ENCODE measurements around the gene CYB561A3. TPM values are rescaled to one million over a fixed set of nuclear protein-coding genes. Genes with fewer than 3 reads are reported as not detected.

Gene CYB561A3
- polyA plus RNA-seq, 2 of the 4 experiments (the other 2 are of a cell fraction): 50.8 to 56.9 TPM

- TF ChIP-seq JUN (IDR thresholded peaks at IDR 0.05) (peak; percentile 83 to 93), MAX (IDR thresholded peaks at IDR 0.05) (peak; percentile 90), MAFK (IDR thresholded peaks at IDR 0.05; ENCODE audit: partially characterized antibody) (no peak), TP53 (CRISPR knock-in tag; IDR thresholded peaks at IDR 0.05) (peak; percentile 67; the same call in 1 of the 2 replicates), HDAC2 (IDR thresholded peaks at IDR 0.05) (0 out of 2 replicates have a peak, but pooled peaks have one; percentile 4), HMGXB4 (CRISPR knock-in tag; IDR thresholded peaks at IDR 0.05; ENCODE audit: borderline replicate concordance) (no peak), HEYL (CRISPR knock-in tag; IDR thresholded peaks at IDR 0.05) (no peak), SREBF2 (IDR thresholded peaks at IDR 0.05) (no peak), HOXA7 (CRISPR knock-in tag; IDR thresholded peaks at IDR 0.05) (no peak), RFX5 (IDR thresholded peaks at IDR 0.05) (no peak; the same call in none of the 2 replicates), MAZ (IDR thresholded peaks at IDR 0.05; ENCODE audit: borderline replicate concordance, low read depth, low read length) (no peak)
- TF ChIP-seq, protein P1, sequence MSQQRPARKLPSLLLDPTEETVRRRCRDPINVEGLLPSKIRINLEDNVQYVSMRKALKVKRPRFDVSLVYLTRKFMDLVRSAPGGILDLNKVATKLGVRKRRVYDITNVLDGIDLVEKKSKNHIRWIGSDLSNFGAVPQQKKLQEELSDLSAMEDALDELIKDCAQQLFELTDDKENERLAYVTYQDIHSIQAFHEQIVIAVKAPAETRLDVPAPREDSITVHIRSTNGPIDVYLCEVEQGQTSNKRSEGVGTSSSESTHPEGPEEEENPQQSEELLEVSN (IDR thresholded peaks at IDR 0.05; ENCODE audit: borderline replicate concordance, low read depth): peak; percentile 97
Observed at GRCh38 chr11:61361741-61362541, at the start of gene CYB561A3, which contains the start of gene TMEM138 (continued).

DNA sequence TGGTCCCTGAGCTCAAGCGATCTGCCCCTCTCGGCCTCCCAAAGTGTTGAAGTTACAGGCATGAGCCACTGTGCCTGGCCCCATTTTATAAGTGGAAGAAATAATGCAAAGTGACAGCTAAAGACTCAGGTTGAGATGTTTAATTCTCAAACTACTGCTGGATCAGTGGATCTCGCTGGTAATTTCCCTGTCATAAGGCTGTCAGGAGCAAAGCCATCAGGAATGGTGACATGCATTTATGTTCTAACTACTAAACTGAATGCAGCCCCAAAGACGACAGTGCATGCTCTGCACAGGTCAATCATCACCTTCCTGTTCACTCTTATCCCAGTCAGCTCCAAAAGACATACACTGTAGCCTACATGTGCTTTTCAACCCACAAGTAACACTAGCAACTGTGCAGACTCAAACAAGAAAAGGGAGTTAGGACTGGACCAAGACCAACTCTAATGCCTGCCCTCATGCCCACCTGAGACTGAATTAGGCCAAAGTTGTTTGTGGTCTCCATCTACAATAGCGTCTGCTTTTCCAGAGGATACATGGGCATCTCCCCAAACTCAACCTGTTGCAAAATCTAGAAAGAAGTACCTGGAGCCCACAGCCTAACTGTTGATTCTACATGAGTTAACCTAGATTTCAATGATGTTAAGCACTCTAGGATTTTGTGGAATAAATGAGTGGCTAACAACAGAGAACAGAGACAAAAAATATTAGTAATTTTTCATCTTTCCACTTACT is 45.5 kb upstream of the CYB561A3 start:
- Histone ChIP-seq H3K4me1 (no peaks in the 10 kb centered on the region), H3K4me2 (no peak overlapping the region), H3K4me3 (no peak overlapping the region), H3K9me3 (no peaks in the 10 kb centered on the region), H3K27ac (no peak overlapping the region)
- FAIRE-seq (no peak), DNase-seq (ENCODE audit: low read depth in 1 of 2, low spot score in 1 of 2) (no peak), ATAC-seq (no peak)
- CTCF ChIA-PET: interaction anchor here (3.0 kb wide), 1 partner anchor 21 kb away, joined by 11 read pairs; no protein-coding TSS in a partner anchor
- TF ChIP-seq HOXB13 (CRISPR knock-in tag; IDR thresholded peaks at IDR 0.05; ENCODE audit: low read depth) (no peak), JUNB (IDR thresholded peaks at IDR 0.05) (no peak), POLR2AphosphoS2 (conservative IDR thresholded peaks at IDR 0.05; ENCODE audit: low read length) (no peak), FOXS1 (CRISPR knock-in tag; IDR thresholded peaks at IDR 0.05) (no peak), ESRRA (IDR thresholded peaks at IDR 0.05; ENCODE audit: borderline replicate concordance, low read length) (no peak), ATOH8 (CRISPR knock-in tag; IDR thresholded peaks at IDR 0.05; ENCODE audit: low read depth) (no peak), CBX8 (IDR thresholded peaks at IDR 0.05) (no peak), SMC3 (IDR thresholded peaks at IDR 0.05) (no peak), POLR2A (IDR thresholded peaks at IDR 0.05; ENCODE audit: low read length) (no peak), EHMT2 (IDR thresholded peaks at IDR 0.05; ENCODE audit: low read depth) (no peak), EP300 (IDR thresholded peaks at IDR 0.05) (no peak), KDM1A (IDR thresholded peaks at IDR 0.05; ENCODE audit: low read depth) (no peak), MAX (IDR thresholded peaks at IDR 0.05) (no peak), ZFP36 (IDR thresholded peaks at IDR 0.05; ENCODE audit: borderline replicate concordance, partially characterized antibody) (no peak), ZSCAN20 (CRISPR knock-in tag; IDR thresholded peaks at IDR 0.05) (no peak), RAD21 (conservative IDR thresholded peaks at IDR 0.05 in 1 of 2, IDR thresholded peaks at IDR 0.05 in 1 of 2) (no peak), RARB (CRISPR knock-in tag; IDR thresholded peaks at IDR 0.05) (no peak)
- TF ChIP-seq, protein P2, sequence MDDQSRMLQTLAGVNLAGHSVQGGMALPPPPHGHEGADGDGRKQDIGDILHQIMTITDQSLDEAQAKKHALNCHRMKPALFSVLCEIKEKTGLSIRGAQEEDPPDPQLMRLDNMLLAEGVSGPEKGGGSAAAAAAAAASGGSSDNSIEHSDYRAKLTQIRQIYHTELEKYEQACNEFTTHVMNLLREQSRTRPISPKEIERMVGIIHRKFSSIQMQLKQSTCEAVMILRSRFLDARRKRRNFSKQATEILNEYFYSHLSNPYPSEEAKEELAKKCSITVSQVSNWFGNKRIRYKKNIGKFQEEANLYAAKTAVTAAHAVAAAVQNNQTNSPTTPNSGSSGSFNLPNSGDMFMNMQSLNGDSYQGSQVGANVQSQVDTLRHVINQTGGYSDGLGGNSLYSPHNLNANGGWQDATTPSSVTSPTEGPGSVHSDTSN (IDR thresholded peaks at IDR 0.05): no peak
- TF ChIP-seq, protein P3, sequence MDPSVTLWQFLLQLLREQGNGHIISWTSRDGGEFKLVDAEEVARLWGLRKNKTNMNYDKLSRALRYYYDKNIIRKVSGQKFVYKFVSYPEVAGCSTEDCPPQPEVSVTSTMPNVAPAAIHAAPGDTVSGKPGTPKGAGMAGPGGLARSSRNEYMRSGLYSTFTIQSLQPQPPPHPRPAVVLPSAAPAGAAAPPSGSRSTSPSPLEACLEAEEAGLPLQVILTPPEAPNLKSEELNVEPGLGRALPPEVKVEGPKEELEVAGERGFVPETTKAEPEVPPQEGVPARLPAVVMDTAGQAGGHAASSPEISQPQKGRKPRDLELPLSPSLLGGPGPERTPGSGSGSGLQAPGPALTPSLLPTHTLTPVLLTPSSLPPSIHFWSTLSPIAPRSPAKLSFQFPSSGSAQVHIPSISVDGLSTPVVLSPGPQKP (IDR thresholded peaks at IDR 0.05; ENCODE audit: low read depth, low read length): no peak
- TF ChIP-seq, protein P1 (IDR thresholded peaks at IDR 0.05; ENCODE audit: borderline replicate concordance, low read depth): no peak
- POLR2A ChIA-PET: no interaction called here
- WGBS (ENCODE audit: missing lambda C conversion rate): 92% methylated on average over 5 of the region's 5 CpGs

Data from A549 (cell line).